GM19467 (cell line): Measurements from ENCODE around the gene ACAP3.

ENCODE experiments used
- ATAC-seq: cut with Tn5 transposase; IDR thresholded peaks from one replicate; pipeline ENCODE4 v1.9.1; 2021; ENCODE audit warnings: mild to moderate bottlenecking, moderate library complexity; ENCODE audit not compliant: unreplicated experiment

The ACAP3 gene

DNA sequence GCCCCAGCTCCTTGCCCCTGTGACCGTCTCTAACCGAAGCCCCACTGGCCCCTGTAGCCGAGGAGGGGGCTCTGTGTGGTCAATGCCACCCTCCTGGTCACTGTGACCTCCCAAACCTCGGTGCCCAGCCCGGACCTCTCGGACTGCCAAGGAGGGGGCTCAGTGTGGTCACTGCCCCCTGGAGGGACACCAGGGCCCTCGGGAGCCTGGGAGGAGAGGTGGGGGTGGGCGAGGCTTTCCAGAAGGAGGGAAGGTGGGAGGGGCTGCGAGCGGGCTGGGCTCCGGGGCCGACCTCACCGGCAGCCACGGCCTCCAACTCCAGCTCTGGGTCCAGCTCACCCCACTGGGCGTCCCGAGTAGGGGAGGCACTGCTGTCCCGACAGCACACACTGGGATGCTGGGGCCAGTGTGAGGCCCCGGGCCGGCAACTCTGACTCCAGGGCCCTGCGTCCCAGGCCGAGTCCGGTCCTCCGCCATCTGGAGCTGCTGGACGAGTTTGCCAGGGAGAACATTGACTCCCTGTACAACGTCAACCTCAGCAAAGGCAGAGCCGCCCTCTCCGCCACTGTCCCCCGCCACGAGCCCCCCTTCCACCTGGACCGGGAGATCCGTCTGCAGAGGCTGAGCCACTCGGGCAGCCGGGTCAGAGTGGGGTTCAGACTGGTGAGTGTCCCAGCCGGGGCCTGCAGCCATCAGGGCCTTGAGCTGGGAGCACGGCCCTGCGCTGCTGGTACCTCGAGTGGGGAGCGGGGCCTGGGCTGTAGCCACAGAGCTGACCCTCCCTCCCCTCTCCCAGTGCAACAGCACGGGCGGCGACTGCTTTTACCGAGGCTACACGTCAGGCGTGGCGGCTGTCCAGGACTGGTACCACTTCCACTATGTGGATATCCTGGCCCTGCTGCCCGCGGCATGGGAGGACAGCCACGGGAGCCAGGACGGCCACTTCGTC is 21.1 kb downstream of the ACAP3 start:
- ATAC-seq: no peak

- ATAC-seq: no peak
Observed at GRCh38 chr1:1285611-1286311, 22.0 kb downstream of the ACAP3 start.

GRCh38 chr1:1285102-1285571 is 22.6 kb downstream of the ACAP3 start:
- ATAC-seq: no peak

DNA sequence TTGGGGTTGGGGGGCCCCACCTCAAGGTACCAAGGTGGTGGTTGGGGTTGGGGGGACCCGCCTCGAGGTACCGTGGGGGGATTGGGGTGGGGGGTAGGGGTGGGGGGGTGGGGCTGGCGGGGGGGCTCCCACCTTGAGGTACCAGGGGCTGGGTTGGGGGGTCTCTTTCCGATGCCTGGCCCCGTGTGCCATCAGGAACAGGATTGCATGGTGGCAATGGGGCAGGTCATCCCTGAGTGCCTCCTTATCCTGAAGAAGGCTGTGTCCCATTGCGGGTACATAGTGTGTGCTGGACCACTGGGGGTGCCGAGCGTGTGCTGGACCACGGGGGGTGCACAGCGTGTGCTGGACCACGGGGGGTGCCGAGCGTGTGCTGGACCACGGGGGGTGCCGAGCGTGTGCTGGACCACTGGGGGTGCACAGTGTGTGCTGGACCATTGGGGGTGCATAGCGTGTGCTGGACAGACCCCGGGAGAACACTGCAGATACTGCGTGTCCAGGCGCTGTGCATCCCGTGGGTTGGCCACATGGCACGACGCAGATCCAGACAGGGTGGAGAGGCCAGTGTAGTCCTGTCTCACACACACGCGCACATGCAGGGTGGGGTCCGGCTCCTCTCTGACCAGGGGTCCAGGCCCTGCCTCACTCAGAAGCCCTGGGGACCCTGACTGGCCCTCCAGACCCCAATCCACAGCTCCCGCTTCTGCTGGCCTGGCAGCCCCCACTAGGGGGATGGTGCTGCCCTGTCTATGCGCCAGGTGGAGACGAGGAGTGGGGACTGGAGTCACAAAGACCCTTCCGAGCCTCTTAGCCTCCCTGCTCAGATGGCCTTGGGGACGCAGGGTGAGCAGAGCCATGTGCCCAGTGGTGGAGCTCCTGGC is 23.3 kb downstream of the ACAP3 start:
- no peak for ATAC-seq

DNA sequence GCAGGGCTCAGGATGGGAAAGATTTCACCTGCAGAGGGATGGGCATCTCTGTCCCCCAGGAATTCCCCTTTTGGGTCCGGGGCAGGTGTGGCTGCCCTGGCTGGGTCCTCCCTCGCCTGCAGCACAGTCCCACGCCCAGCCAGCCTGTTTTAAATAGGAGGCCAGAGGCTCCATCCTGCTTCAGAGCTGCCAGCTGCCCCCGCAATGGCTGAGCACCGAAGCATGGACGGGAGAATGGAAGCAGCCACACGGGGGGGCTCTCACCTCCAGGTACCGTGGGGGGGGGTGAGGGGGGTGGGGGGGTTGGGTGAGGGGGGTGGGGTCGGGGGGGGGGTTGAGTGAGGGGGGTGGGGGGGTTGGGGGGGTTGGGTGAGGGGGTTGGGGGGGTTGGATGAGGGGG is 23.9 kb downstream of the ACAP3 start:
- no peak for ATAC-seq

DNA sequence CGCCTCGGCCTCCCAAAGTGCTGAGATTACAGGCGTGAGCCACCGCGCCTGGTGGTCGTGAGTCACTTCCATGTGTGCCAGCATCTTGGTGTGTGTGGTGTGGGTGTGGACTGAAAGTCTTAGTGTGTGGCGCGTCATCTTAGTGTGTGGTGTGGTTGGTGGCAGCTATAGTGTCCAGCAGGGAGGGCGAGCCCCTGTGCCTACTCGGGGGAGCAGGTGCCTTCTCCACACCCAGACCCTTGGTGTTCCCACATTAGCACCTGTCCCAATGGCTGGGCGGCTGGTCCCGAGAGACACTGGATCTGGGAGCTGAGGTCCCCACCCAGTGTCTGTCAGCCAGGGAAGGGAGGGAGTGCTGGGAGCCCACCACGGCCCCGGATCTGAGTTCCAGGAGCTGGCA is 24.7 kb downstream of the ACAP3 start:
- no peak for ATAC-seq

DNA sequence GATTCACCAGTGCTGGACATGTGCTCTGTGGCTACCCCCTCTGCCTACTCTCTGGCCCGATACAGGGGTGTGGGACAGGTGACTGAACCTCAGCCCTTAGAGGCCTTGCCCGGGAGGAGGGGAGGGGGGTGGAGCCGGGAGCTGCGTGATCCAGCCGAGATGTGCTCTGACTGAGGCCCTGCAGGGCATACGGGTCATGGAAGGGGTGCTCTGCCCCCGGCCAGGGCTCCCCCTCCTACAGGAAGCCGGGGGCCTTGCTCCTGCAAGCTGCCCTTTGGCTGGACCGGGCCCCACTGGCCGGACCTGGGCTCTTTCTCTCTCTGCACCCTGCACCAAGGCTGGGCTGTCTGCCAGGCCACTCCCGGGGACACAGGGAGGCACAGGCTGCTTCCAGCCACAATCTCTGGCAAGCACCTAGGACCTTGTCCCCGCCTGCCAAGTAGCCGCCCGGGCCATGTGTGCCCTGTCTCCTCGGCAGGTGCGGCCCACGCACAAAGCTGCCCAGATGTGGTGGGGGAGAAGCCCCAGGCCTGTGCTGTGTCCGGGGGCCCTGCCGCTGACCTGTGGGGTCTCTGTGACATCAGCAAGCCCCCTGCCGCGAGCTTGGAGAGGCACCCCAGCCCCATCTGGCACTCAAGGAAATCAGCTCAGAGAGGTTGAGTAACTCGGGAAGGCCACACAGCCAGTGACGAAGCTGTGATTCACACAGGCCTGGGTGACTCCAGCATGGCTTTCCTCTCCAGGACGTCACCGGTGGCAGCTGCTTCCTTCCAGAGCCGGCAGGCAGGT is 26.0 kb downstream of the ACAP3 start:
- no peak for ATAC-seq

- ATAC-seq: no peak
Observed at GRCh38 chr1:1280782-1281481, 26.8 kb downstream of the ACAP3 start.

DNA sequence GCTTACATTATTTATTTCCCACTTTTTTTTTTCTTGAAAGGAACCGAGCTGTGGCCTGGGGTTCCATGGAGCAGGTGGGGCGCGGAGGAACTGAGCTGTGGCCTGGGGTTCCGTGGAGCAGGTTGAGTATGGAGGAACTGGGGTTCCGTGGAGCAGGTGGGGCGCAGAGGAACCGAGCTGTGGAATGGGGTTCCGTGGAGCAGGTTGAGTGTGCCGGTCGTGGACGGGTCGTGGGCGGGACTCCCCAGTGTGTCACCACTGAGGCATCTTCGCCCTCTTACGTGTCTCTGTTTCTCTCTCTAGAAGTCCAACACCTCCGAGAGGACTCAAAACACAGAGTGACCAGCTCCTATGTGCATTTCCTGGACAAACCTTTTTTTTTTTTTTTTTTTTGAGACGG is 28.7 kb downstream of the ACAP3 start:
- ATAC-seq: no peak

- ATAC-seq: no peak
Observed at GRCh38 chr1:1278620-1279019, 29.1 kb downstream of the ACAP3 start.

DNA sequence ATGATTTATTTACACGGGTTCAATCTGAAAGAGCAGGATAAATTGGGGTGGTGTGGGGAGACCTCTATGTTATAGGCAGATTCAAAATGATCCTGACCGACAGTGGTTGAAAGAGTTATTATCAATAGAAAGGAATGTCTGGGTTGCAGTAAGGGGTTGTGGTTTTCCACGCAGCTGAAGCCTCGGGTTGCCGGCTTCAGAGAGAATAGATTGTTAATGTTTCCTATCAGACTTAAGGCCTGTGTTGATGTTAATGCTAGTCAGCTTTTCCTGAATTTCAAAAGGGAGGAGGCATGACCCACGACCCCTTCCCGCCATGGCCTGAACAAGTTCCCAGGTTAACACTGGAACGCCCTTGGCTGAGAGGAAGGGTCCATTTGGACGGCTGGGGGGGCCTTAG is 31.9 kb downstream of the ACAP3 start:
- ATAC-seq: no peak

DNA sequence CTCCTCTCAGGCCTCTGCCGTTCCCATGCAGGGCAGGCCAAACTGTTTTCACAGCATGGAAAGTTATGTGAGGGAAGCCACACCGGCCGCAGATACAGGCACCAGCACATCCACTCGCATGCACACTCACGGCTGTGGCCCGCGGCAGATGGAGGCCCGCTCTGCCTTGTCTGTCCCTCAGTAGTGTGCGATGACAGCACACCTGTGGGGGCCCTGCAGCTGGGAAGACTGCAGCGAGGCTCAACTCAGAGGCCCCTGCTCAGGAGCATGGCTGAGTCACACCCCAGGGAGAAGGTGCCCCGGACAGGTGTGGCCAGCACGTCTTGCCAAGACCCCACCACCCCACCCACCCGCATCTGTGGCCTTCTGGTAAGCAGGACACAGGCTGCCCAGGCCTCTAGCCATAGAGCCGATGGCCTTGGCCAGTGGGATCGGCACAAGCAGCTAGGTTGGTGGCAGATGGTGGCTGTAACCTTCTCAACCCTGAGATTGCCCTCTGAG is 32.7 kb downstream of the ACAP3 start:
- no peak for ATAC-seq

GRCh38 chr1:1274299-1274930 is 33.3 kb downstream of the ACAP3 start:
- ATAC-seq: peak; percentile 8

GRCh38 chr1:1273512-1274298 is 34.0 kb downstream of the ACAP3 start, which contains the start of gene UBE2J2:
Gene UBE2J2, minus strand, starts transcription at chr1:1273854. Its CDS starts 5,862 bp downstream, at chr1:1267992.
- peak; percentile 76 for ATAC-seq

- ATAC-seq: no peak
Observed at GRCh38 chr1:1273209-1273511, 34.6 kb downstream of the ACAP3 start.

DNA sequence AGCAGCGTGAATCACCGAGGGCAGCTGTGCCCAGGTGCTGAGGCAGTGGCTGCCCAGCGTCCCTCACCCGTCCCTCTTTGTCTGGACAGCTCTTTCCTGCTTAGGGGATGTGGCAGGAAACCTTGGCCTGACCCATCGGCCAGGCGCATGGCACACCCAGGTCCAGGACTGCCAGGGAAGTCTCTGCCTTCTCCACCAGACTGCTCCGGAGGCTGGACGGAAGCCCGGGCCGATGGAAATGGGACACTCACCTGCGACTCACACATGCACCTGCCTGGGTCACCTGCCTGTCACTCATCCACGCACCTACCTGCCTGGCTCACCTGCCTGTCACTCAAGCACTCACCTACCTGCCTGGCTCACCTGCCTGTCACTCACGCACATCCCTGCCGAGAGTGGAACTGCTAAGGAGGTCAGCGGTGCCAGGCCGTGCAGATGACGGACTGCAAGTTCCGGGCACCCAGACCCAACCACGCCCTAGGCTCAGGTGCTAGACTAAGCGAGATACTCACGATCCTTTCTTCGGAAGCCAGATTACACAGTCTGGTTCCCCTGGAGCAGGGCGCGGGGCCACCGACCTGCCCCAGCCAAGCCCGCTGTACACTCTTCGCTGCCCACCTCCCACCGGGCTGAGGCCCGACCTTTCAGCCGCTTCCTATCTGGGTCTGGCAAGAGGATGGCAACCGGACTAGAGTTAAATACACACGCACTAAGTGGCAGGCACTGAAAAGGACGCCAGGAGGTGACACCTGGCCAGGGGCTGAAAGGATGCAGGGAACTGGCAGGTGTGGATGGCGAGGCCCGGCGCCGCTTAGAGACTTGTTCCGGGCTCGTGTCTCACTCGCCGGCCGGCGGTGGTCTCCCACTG is 35.2 kb downstream of the ACAP3 start:
- no peak for ATAC-seq

- no peak for ATAC-seq
Observed at GRCh38 chr1:1270813-1271212, 36.9 kb downstream of the ACAP3 start.
